ENCODE results near the gene CCDC102B. TPM values are rescaled to one million over a fixed set of nuclear protein-coding genes. Genes with fewer than 3 reads are reported as not detected.
"Not testable (repeated sequence)": the region's sequence is repeated elsewhere in the genome, so short reads cannot be mapped to it uniquely, and the experiment has no call there.

CCDC102B gene
- polyA plus RNA-seq, 4 donors = 4.1 to 8.5 (median 7.7) TPM

GRCh38 chr18:68960355-68960754 lies 162.5 kb downstream of the CCDC102B start:
- DNase-seq (ENCODE audit: low read depth in 4 of 4, low spot score in 3 of 4) = no peak

DNA sequence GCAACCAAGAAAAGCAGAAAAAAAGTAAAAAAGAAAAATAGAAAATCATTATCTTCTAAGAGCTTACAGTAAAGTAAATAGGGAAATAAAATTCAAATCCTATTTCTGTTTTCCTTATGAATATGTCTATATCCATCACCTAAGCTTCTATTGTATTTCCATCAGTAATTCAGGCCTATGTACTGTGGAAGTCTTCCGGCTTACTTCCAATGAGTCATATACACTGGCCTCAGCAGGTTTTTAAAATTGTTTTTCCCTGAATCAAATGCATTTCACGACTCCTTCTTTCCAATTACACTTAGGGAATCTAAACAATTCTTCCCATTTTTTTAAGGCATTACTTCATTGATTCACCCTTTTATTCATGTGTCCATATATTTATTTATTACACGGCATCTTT lies 164.7 kb downstream of the CCDC102B start:
- DNase-seq (ENCODE audit: low read depth in 4 of 4, low spot score in 3 of 4) = no peak

GRCh38 chr18:68965817-68966216 lies 167.9 kb downstream of the CCDC102B start:
- DNase-seq (ENCODE audit: low read depth in 4 of 4, low spot score in 3 of 4) = no peak

- DNase-seq (ENCODE audit: low read depth in 4 of 4, low spot score in 3 of 4) = no peak
Observed at GRCh38 chr18:68969027-68969426, 171.1 kb downstream of the CCDC102B start.

GRCh38 chr18:68972176-68972575 lies 174.3 kb downstream of the CCDC102B start:
- no peak for DNase-seq (ENCODE audit: low read depth in 4 of 4, low spot score in 3 of 4)

DNA sequence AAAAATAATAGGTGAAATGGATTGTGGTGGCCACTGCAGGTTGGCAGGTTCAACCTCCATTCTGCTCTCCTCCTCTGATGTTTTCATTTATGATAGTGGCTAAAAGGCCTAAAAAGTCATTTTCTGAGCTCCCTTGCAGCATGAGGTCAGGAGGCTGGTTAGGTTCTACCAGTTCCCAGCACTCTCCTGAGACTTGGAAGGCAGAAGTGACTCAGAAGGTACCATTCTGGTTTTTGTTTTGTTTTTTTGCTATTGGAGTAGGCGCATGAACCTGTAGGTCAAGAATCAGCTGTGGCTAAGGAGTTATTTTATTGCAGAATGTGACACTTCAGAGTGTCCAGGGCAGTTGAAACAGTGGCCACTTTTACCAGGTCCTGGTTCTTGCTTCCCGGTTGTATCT lies 181.9 kb downstream of the CCDC102B start:
- no peak for DNase-seq (ENCODE audit: low read depth in 4 of 4, low spot score in 3 of 4)

- DNase-seq (ENCODE audit: low read depth in 4 of 4, low spot score in 3 of 4) = no peak
Observed at GRCh38 chr18:68983126-68983525, 185.2 kb downstream of the CCDC102B start.

GRCh38 chr18:68984342-68984741 lies 186.5 kb downstream of the CCDC102B start:
- no peak for DNase-seq (ENCODE audit: low read depth in 4 of 4, low spot score in 3 of 4)

GRCh38 chr18:68985172-68985820 lies 187.4 kb downstream of the CCDC102B start:
- DNase-seq (ENCODE audit: low read depth in 4 of 4, low spot score in 3 of 4) = no peak

DNA sequence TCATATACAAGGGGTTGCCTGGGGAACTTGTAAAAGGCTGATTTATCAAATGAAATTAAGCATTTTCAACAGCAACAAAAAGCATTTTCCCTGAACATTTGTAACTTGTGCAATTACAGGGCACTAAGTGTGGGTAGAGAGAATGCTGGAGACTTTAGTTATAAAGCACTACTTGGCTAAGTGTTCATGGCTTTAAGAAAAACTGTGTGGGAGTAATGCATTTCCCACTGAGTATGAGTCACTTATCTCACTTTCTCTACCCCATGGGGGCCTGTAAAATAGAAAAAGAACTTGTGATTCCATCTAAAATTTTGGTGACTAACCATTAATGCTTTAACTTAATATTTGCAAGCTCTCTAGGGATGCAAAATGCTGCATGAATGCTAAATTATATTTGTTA lies 193.4 kb downstream of the CCDC102B start:
- no peak for DNase-seq (ENCODE audit: low read depth in 4 of 4, low spot score in 3 of 4)

- DNase-seq (ENCODE audit: low read depth in 4 of 4, low spot score in 3 of 4) = no peak
Observed at GRCh38 chr18:68992719-68993482, 195.0 kb downstream of the CCDC102B start.

DNA sequence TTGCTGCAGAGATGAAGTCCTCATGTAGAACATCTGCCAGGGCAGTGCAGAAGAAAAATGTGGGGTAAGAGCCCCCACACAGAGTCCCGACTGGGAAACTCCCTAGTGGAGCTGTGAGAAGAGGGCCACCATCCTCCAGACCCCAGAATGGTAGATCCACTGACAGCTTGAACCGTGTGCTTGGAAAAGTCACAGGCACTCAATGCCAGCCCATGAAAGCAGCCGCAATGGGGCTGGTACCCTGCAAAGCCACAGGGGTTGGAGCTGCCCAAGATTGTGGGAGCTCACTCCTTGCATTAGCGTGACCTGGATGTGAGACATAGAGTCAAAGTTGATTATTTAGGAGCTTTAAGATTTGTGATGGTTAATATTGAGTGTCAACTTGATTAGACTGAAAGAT lies 197.8 kb downstream of the CCDC102B start:
- DNase-seq (ENCODE audit: low read depth in 4 of 4, low spot score in 3 of 4) = no peak

DNA sequence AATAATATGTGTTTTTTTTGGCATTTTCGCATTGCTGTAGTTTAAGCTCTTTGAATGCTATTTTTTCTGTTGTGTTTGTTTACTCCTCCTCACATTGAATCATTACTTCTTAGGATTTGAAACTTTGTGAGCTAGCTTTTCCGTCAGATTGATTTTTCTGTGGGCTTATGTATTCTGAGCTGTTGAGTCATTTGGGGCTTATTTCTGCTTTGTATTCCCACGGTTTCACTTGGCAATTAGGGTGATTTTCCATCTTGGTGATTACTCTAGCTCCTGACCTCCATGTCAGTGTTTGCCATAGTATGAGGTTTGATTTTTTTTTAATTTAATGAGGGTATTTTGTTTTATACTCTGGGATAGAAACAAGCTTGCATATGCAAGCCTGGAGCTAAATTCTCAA lies 200.0 kb downstream of the CCDC102B start:
- no peak for DNase-seq (ENCODE audit: low read depth in 4 of 4, low spot score in 3 of 4)

DNA sequence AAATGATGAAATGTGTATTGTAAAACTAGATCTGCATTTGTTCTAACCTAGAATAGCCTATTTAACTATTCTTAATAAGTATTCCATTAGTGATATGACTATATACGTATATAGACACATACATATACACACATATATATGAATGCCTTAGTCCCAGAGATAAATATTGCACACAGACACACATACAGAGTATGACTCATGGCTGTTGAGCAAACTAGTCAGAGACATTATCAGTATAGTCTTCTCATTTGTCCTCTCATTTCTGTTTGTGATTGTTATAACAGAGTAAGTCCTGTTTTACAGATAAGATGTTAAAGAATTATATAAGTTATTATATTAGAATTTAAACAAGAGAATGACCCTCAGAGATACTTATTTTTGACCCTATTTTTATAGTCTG lies 202.5 kb downstream of the CCDC102B start:
- no peak for DNase-seq (ENCODE audit: low read depth in 4 of 4, low spot score in 3 of 4)

- DNase-seq (ENCODE audit: low read depth in 4 of 4, low spot score in 3 of 4) = no peak
Observed at GRCh38 chr18:69002233-69002632, 204.4 kb downstream of the CCDC102B start.

DNA sequence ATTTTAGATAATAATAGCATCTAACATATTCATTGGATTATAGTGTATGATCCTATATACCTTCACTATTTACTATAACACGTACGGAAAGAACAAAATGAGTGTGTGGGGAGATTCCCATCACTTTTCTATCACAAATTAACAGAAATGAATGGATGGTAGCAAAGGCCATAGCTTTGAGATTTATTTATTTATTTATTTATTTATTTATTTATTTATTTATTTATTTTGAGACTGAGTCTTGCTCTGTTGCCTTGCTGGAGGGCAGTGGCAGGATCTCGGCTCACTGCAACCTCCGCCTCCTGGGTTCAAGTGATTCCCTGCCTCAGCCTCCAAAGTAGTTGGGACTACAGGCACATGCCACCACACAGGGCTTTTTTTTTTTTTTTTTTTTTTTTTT lies 208.3 kb downstream of the CCDC102B start:
- DNase-seq (ENCODE audit: low read depth in 4 of 4, low spot score in 3 of 4) = not testable (repeated sequence)

- DNase-seq (ENCODE audit: low read depth in 4 of 4, low spot score in 3 of 4) = no peak
Observed at GRCh38 chr18:69008538-69008937, 210.7 kb downstream of the CCDC102B start.

DNA sequence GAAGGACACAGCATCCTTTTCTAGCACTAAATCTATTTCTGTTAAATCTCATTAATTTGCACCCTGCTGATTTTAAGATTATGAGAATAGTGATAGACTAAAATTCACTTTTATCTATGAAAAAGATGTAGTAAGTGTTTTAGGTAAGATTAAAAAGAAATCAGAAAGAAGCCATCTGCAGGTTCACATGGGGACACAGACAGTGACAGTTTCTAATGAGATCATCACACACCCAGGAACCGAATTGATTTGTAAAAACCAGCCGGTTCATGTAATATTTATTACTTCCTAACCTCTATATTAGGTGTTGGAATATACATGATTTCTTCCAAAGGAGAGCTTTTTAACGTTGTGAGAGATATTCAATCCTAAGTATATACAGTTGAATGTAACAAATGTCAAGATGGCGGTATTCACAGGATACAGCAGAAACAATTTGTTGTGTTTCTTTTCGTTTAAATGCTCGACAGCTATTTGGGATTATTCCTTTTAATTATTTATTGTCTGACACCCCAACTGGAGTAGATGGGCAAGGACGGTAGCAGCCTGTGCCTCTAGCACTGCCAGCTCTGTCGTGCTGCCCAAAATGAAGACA lies 223.4 kb downstream of the CCDC102B start:
- no peak for DNase-seq (ENCODE audit: low read depth in 4 of 4, low spot score in 3 of 4)

DNA sequence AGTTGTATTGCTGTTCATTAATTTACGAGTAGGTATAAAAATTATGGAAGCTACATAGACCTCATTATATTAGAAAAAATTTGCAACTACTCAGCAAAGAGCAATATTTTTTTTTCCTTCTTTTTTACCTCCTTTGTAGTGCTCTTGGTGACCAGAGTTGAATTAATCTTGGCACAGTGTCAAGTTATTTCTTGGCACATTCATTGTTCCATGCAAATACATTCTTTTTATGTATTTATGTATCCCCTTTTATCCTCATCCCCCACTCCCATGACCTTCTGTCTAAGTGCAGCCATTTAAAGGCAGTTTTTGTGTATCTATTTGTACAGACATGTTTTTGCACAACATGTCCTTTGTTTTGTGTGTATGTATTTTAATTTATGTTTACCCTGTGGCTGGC lies 224.5 kb downstream of the CCDC102B start:
- no peak for DNase-seq (ENCODE audit: low read depth in 4 of 4, low spot score in 3 of 4)

GRCh38 chr18:69031571-69031970 lies 233.7 kb downstream of the CCDC102B start:
- no peak for DNase-seq (ENCODE audit: low read depth in 4 of 4, low spot score in 3 of 4)

- DNase-seq (ENCODE audit: low read depth in 4 of 4, low spot score in 3 of 4) = no peak
Observed at GRCh38 chr18:69032009-69032408, 234.1 kb downstream of the CCDC102B start.

GRCh38 chr18:69035756-69036155 lies 237.9 kb downstream of the CCDC102B start:
- no peak for DNase-seq (ENCODE audit: low read depth in 4 of 4, low spot score in 3 of 4)

All from left renal pelvis (tissue), 4 donors.